PC-3 (cell line): ENCODE measurements around the gene NTM.

ENCODE experiments used
- CTCF ChIP-seq: fragments of 300-600 bp; sonication (generic); conservative IDR thresholded peaks from 2 replicates; pipeline ENCODE4 v1.5.1; 2017; ENCODE audit warnings: antibody characterized with exemption, low read depth, mild to moderate bottlenecking, low read length
- EZH2 ChIP-seq: fragments of 300-600 bp; sonication (generic); IDR thresholded peaks from one replicate; pipeline ENCODE4 v1.6.1; 2017; ENCODE audit warnings: antibody characterized with exemption, mild to moderate bottlenecking, low read length; ENCODE audit not compliant: unreplicated experiment
- EZH2phosphoT487 ChIP-seq: fragments of 300-600 bp; sonication (generic); IDR thresholded peaks from 2 replicates; pipeline ENCODE4 v1.6.1; 2018; ENCODE audit warnings: mild to moderate bottlenecking, antibody characterized with exemption, low read length, borderline replicate concordance

- TF ChIP-seq CTCF (no peak), EZH2 (no peak), EZH2phosphoT487 (no peak)
These were observed 202.0 kb downstream of the NTM start for GRCh38 chr11:131572423-131572822.
